ENCODE data around the gene ZMIZ1.
"Not testable (repeated sequence)": the region's sequence is repeated elsewhere in the genome, so short reads cannot be mapped to it uniquely, and the experiment has no call there.

ZMIZ1 gene

GRCh38 chr10:79324032-79324695, 255.4 kb downstream of the ZMIZ1 start:
- DNase-seq (ENCODE audit: low read depth in 2 of 2), result no peak

GRCh38 chr10:79326361-79327089, 257.8 kb downstream of the ZMIZ1 start:
- DNase-seq (ENCODE audit: low read depth in 2 of 2), result no peak

- no peak for DNase-seq (ENCODE audit: low read depth in 2 of 2)
Observed at GRCh38 chr10:79327090-79327457, 258.3 kb downstream of the ZMIZ1 start.

GRCh38 chr10:79328147-79328701, 259.5 kb downstream of the ZMIZ1 start:
- no peak for DNase-seq (ENCODE audit: low read depth in 2 of 2)

GRCh38 chr10:79328737-79329504, 260.2 kb downstream of the ZMIZ1 start:
- no peak for DNase-seq (ENCODE audit: low read depth in 2 of 2)

GRCh38 chr10:79329529-79329928, 260.8 kb downstream of the ZMIZ1 start:
- no peak for DNase-seq (ENCODE audit: low read depth in 2 of 2)

GRCh38 chr10:79331226-79331625, 262.5 kb downstream of the ZMIZ1 start:
- DNase-seq (ENCODE audit: low read depth in 2 of 2), result no peak

GRCh38 chr10:79331709-79332108, 262.9 kb downstream of the ZMIZ1 start:
- peak; percentile 71 to 84 for DNase-seq (ENCODE audit: low read depth in 2 of 2)

- DNase-seq (ENCODE audit: low read depth in 2 of 2), result not testable (repeated sequence)
Observed at GRCh38 chr10:79332610-79333315, 264.0 kb downstream of the ZMIZ1 start.

GRCh38 chr10:79333513-79333912, 264.7 kb downstream of the ZMIZ1 start:
- no peak for DNase-seq (ENCODE audit: low read depth in 2 of 2)

GRCh38 chr10:79334573-79334972, 265.8 kb downstream of the ZMIZ1 start:
- DNase-seq (ENCODE audit: low read depth in 2 of 2), result no peak

GRCh38 chr10:79335094-79335469, 266.3 kb downstream of the ZMIZ1 start:
- DNase-seq (ENCODE audit: low read depth in 2 of 2), result no peak

GRCh38 chr10:79335470-79336235, 266.9 kb downstream of the ZMIZ1 start:
- no peak for DNase-seq (ENCODE audit: low read depth in 2 of 2)

- no peak for DNase-seq (ENCODE audit: low read depth in 2 of 2)
Observed at GRCh38 chr10:79336276-79336675, 267.5 kb downstream of the ZMIZ1 start.

GRCh38 chr10:79336739-79337138, 268.0 kb downstream of the ZMIZ1 start:
- DNase-seq (ENCODE audit: low read depth in 2 of 2), result no peak

GRCh38 chr10:79337783-79338469, 269.2 kb downstream of the ZMIZ1 start:
- not testable (repeated sequence) for DNase-seq (ENCODE audit: low read depth in 2 of 2)

GRCh38 chr10:79339266-79339665, 270.5 kb downstream of the ZMIZ1 start:
- no peak for DNase-seq (ENCODE audit: low read depth in 2 of 2)

- DNase-seq (ENCODE audit: low read depth in 2 of 2), result no peak
Observed at GRCh38 chr10:79340646-79341244, 272.0 kb downstream of the ZMIZ1 start.

- no peak for DNase-seq (ENCODE audit: low read depth in 2 of 2)
Observed at GRCh38 chr10:79342295-79342761, 273.6 kb downstream of the ZMIZ1 start.

Measured in stimulated activated CD4-positive, alpha-beta T cell treated with anti-CD3 and anti-CD28 coated beads, Interleukin-12 subunit alpha, Interleukin-12 subunit beta, amount 100 ng/mL, for 24 hours (primary cell).